NCI-H748 (cell line): ENCODE data around the gene CDC34.

ENCODE experiments used
- DNase-seq: peaks from one replicate; lab custom pipeline; 2025; ENCODE audit not compliant: unreplicated experiment; lab: John Stamatoyannopoulos, UW

The CDC34 gene

GRCh38 chr19:585551-586110, 54.1 kb downstream of the CDC34 start:
- no peak for DNase-seq

- DNase-seq, result peak; percentile 87
Measured at GRCh38 chr19:588093-588740, 56.7 kb downstream of the CDC34 start.

GRCh38 chr19:588741-589692, 57.5 kb downstream of the CDC34 start:
- peak; percentile 68 for DNase-seq

- DNase-seq, result peak; percentile 49
Measured at GRCh38 chr19:589693-590395, 58.3 kb downstream of the CDC34 start, which contains the start of gene HCN2. Gene HCN2, plus strand, starts transcription at chr19:589881. Its CDS starts 65 bp downstream, at chr19:589946.

GRCh38 chr19:590396-590745, 58.8 kb downstream of the CDC34 start:
- DNase-seq, result peak; percentile 55

DNA sequence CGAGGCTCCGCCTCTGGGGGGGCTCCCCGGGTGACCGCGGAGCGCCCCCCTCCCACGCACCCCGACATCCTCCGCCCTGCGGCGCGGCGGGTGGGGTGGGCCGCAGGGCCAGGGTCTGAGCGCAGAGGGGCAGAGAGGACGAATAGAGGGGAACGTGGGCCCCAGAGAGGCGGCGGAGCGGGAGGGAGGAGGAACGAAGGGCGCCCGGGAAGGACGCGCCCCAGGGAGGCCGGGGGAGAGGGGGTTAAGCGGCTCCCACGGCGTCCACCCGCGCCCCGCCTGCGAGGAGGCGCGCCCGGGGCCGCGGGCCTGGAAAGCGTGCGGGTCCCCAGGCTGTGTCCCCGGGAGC, 59.2 kb downstream of the CDC34 start:
- DNase-seq, result no peak

DNA sequence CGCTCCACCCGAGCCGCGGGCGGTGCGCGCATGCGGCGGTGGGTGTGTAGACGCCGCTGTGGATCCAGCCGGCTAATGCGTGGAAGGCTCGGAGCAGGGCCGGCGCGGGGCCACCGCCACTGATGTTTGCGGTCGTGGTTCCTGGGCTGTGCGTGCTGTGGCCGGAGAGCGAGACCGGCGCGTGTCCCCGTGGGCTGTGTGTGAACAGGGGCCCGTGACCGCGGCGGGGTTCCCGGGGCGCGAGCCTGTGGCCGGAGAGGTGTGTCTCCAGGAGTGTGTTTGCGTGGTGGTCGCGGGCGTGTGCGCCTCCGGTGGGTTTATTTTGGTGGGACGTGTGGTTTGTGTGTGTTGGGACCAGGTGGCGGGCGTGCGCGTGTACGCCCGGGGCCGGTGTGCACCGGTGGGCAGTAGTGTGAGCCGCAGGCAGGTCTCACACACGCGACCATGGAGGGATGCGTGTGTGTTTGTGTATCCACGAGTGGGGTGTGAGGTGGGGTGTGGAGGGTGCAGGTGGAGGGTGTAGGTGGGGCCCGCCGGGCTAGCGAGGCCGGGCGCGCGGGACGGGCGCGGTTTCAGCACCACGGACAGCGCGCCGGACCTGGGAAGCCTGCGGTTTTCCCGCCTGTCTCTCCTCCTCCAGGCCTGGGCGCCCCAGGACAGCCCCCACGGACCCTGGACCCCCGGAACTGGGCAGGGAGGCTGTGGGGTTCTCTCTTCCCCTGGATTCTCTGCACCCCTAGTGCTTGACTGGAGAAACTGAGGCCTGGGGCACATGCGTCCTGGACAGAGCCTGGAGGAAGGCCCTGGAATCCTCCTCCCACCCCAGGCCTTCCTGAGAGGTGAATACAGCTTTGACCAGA, 59.8 kb downstream of the CDC34 start:
- no peak for DNase-seq
